NT2/D1 (cell line): Measurements from ENCODE around the gene ICA1.

Source experiments
- YY1 ChIP-seq: IDR thresholded peaks from 2 replicates; pipeline ENCODE4 v1.6.1; 2011; ENCODE audit not compliant: insufficient read length, insufficient read depth
- ZNF274 ChIP-seq: IDR thresholded peaks from 2 replicates; pipeline ENCODE4 v1.6.1; 2011; ENCODE audit warnings: mild to moderate bottlenecking, low read depth, low read length

GRCh38 chr7:8109196-8110022, 152.6 kb downstream of the ICA1 start:
- TF ChIP-seq ZNF274 (no peak), YY1 (no peak)
